H1 (cell line): ENCODE data around the gene REPIN1.

Experiments
- ASH2L ChIP-seq: fragments of 200-600, 300-600 bp; sonication (generic); IDR thresholded peaks from one replicate; pipeline ENCODE4 v1.7.1; 2017; ENCODE audit warnings: low read length
- CTCF ChIP-seq, 3 experiments: IDR thresholded peaks; 1 replicate in 2 of 3; 2 replicates in 1 of 3; pipeline versions ENCODE4 v1.5.1 to v1.6.1; 2011; ENCODE audit warnings: low read length in 3 of 3, mild to moderate bottlenecking in 3 of 3, inconsistent platforms in 2 of 3, low read depth in 1 of 3, moderate library complexity in 1 of 3; ENCODE audit not compliant: insufficient read depth in 1 of 3; ENCODE audit errors: control extremely low read depth in 1 of 3
- E2F6 ChIP-seq: IDR thresholded peaks from 2 replicates; pipeline ENCODE4 v1.6.1; 2012; ENCODE audit warnings: inconsistent platforms
- KDM5A ChIP-seq: fragments of 200-600 bp; IDR thresholded peaks from 2 replicates; pipeline ENCODE4 v1.7.1; 2012; ENCODE audit warnings: mild to moderate bottlenecking, low read length, inconsistent platforms, mixed read lengths
- MAX ChIP-seq: IDR thresholded peaks from 2 replicates; pipeline ENCODE4 v1.6.1; 2012; ENCODE audit warnings: inconsistent platforms
- POLR2AphosphoS5 ChIP-seq: IDR thresholded peaks from 2 replicates; pipeline ENCODE4 v1.6.1; 2011; ENCODE audit warnings: low read depth, low read length
- RFX5 ChIP-seq: IDR thresholded peaks from 2 replicates; pipeline ENCODE4 v1.6.1; 2011; ENCODE audit warnings: low read depth, low read length, improper control_type of control experiment, borderline replicate concordance

- TF ChIP-seq CTCF (IDR thresholded peaks at IDR 0.05; ENCODE audit: control extremely low read depth in 1 of 3, insufficient read depth in 1 of 3, low read depth in 1 of 3, low read length in 3 of 3): no peak
- TF ChIP-seq E2F6: no peak
- TF ChIP-seq POLR2AphosphoS5: no peak
- no peak for TF ChIP-seq MAX
- no peak for TF ChIP-seq RFX5
- no peak for TF ChIP-seq KDM5A
- no peak for TF ChIP-seq ASH2L
These were observed 4.8 kb upstream of the REPIN1 start for GRCh38 chr7:150363872-150364271.
